IPS-NIHi7 (cell line): Measurements from ENCODE around the gene PORCN.
"Not testable (repeated sequence)": the region's sequence is repeated elsewhere in the genome, so short reads cannot be mapped to it uniquely, and the experiment has no call there.

ENCODE experiments used
- DNase-seq: peaks from one replicate; pipeline ENCODE4 v3.0.0; 2012; ENCODE audit warnings: mixed read lengths; ENCODE audit errors: extremely low spot score

Gene PORCN

GRCh38 chrX:48540480-48540879 is 31.7 kb downstream of the PORCN start:
- no peak for DNase-seq

- DNase-seq: no peak
Measured at GRCh38 chrX:48541140-48541814, 32.5 kb downstream of the PORCN start.

GRCh38 chrX:48548871-48549270 is 40.1 kb downstream of the PORCN start:
- DNase-seq: no peak

- not testable (repeated sequence) for DNase-seq
Measured at GRCh38 chrX:48555731-48556325, 47.0 kb downstream of the PORCN start.

GRCh38 chrX:48558271-48558670 is 49.5 kb downstream of the PORCN start:
- DNase-seq: no peak

GRCh38 chrX:48559636-48560035 is 50.8 kb downstream of the PORCN start:
- DNase-seq: no peak

GRCh38 chrX:48560056-48560455 is 51.3 kb downstream of the PORCN start:
- DNase-seq: no peak

- no peak for DNase-seq
Measured at GRCh38 chrX:48560681-48561080, 51.9 kb downstream of the PORCN start.

GRCh38 chrX:48569958-48570357 is 61.2 kb downstream of the PORCN start:
- DNase-seq: no peak
